Fibroblast of villous mesenchyme (primary cell): Measurements from ENCODE around the gene OR2M4. TPM values are rescaled to one million over a fixed set of nuclear protein-coding genes. Genes with fewer than 3 reads are reported as not detected.

Experiments used
- DNase-seq: peaks from one replicate; pipeline ENCODE4 v3.0.0-alpha.2; 2010; ENCODE audit warnings: low read depth
- H3K4me3 ChIP-seq: 2 replicates; pipeline ENCODE4 v1.5.1; 2011; ENCODE audit warnings: low read depth, mild to moderate bottlenecking, low read length
- CTCF ChIP-seq: IDR thresholded peaks from 2 replicates; pipeline ENCODE4 v1.5.1; 2012; ENCODE audit warnings: low read depth, mild to moderate bottlenecking, low read length; ENCODE audit not compliant: insufficient read depth
- total RNA-seq: library from RNA; depleted of rRNA; stranded (reverse); fragments of >200 nt; gene quantifications from 2 replicates; pipeline ENCODE4 v1.2.3, GENCODE V29; 2012

The OR2M4 gene
- total RNA-seq, 1 donor: not detected

- no peak for TF ChIP-seq CTCF
- no peak overlapping the region for H3K4me3 ChIP-seq
- no peak for DNase-seq
These were observed 57.2 kb downstream of the OR2M4 start for GRCh38 chr1:248288391-248288790.

Other genes with a start within 250 kb of the OR2M4 start
- not detected in 2 replicates for gene OR2L5, start 217.8 kb upstream of the OR2M4 start, total RNA-seq
- under 0.01 TPM in 1 of 2 replicates, not detected in the other for gene OR2L2, start 201.3 kb upstream of the OR2M4 start, total RNA-seq
- not detected in 2 replicates for gene OR2L3, start 184.6 kb upstream of the OR2M4 start, total RNA-seq
- not detected in 2 replicates for gene OR2L13, start 136.2 kb upstream of the OR2M4 start, total RNA-seq
- not detected in 2 replicates for gene OR2M5, start 86.3 kb upstream of the OR2M4 start, total RNA-seq
- not detected in 2 replicates for gene OR2M2, start 56.6 kb upstream of the OR2M4 start, total RNA-seq
- not detected in 2 replicates for gene OR2M3, start 34.2 kb upstream of the OR2M4 start, total RNA-seq
- not detected in 2 replicates for gene OR2T33, start 46.6 kb downstream of the OR2M4 start, total RNA-seq
- not detected in 2 replicates for gene OR2T12, start 72.0 kb downstream of the OR2M4 start, total RNA-seq
- gene OR2M7, start 93.2 kb downstream of the OR2M4 start, total RNA-seq: not detected in 2 replicates
- gene OR14C36, start 117.4 kb downstream of the OR2M4 start, total RNA-seq: not detected in 2 replicates
- gene OR2T4, start 130.2 kb downstream of the OR2M4 start, total RNA-seq: not detected in 2 replicates
- not detected in 2 replicates for gene OR2T6, start 144.3 kb downstream of the OR2M4 start, total RNA-seq
- not detected in 2 replicates for gene OR2T1, start 171.6 kb downstream of the OR2M4 start, total RNA-seq
- gene OR2T2, start 214.2 kb downstream of the OR2M4 start, total RNA-seq: not detected in 2 replicates
- gene OR2T3, start 241.9 kb downstream of the OR2M4 start, total RNA-seq: not detected in 2 replicates